Measurements from ENCODE around the gene ELAVL4. TPM values are rescaled to one million over a fixed set of nuclear protein-coding genes. Genes with fewer than 3 reads are reported as not detected.

Gene ELAVL4
- total RNA-seq = not detected

GRCh38 chr1:50108497-50109059, at the start of gene ELAVL4:
ELAVL4 (plus strand) TSS chr1:50108920; CDS start chr1:50109190, 270 bp downstream.
- DNase-seq (ENCODE audit: low spot score) = no peak

DNA sequence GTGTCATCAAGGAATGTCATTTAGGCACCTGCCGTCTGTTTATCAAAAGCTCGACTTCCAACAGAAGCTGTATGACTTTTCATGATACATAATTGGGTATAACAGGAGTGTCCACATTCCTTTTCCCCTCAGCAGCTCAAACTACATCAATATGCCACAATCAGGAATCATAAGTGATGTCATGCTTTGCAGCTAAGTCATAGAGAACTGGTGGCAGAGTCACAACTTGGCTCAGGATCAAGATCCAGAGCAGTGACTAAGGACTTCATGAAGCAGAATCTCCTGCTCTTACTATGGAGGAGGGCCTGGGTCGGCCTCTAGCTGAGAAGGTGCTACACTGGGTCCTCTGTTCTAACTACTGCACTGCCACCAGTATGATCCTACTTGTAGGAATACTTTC, 48.4 kb upstream of the ELAVL4 start:
- DNase-seq (ENCODE audit: low spot score) = no peak

GRCh38 chr1:50066806-50067205, 41.9 kb upstream of the ELAVL4 start:
- DNase-seq (ENCODE audit: low spot score) = no peak

- no peak for DNase-seq (ENCODE audit: low spot score)
These were observed 33.8 kb upstream of the ELAVL4 start for GRCh38 chr1:50074931-50075330.

- DNase-seq (ENCODE audit: low spot score) = no peak
These were observed 31.4 kb upstream of the ELAVL4 start for GRCh38 chr1:50077273-50077672.

- DNase-seq (ENCODE audit: low spot score) = no peak
These were observed 27.7 kb upstream of the ELAVL4 start for GRCh38 chr1:50080904-50081586.

GRCh38 chr1:50084389-50084788, 24.3 kb upstream of the ELAVL4 start:
- DNase-seq (ENCODE audit: low spot score) = no peak

DNA sequence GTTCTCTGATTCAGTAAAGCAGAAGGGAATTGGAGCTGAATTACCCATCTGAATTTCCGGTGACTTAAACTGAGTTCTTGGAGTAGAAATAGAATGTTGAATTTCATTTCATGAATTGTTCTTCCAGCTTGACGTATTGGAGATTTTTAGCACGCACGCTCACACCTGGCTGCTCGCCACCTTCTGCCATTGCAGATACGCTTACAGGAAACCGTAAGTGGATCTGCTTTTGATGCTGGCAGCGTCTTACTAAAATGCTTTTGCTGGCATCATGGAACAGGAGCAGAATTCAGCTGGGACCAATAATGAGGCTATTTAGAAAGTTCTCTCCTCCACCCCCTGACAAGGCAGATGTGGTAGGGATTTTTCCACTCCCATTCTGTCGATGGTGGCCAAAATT, 17.7 kb upstream of the ELAVL4 start:
- DNase-seq (ENCODE audit: low spot score) = no peak

DNA sequence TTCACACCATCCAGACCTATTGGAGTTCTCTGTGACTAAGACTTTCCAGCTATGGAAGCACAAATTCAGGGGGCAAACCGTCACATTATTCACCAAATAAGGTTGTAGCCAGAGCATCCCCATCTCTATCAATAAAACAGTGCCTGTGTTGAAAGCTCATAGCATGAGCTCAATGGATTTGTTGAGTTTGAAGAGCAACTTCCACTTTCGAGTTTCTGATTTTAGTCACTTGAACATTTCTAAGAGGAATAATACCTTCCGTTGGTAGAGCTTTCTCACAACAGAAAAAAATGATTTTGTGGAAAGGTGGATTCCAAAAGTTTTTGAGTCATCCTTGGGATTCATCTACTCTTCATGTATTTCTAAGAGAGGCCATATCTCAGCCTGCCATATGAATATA, 13.0 kb upstream of the ELAVL4 start:
- DNase-seq (ENCODE audit: low spot score) = no peak

DNA sequence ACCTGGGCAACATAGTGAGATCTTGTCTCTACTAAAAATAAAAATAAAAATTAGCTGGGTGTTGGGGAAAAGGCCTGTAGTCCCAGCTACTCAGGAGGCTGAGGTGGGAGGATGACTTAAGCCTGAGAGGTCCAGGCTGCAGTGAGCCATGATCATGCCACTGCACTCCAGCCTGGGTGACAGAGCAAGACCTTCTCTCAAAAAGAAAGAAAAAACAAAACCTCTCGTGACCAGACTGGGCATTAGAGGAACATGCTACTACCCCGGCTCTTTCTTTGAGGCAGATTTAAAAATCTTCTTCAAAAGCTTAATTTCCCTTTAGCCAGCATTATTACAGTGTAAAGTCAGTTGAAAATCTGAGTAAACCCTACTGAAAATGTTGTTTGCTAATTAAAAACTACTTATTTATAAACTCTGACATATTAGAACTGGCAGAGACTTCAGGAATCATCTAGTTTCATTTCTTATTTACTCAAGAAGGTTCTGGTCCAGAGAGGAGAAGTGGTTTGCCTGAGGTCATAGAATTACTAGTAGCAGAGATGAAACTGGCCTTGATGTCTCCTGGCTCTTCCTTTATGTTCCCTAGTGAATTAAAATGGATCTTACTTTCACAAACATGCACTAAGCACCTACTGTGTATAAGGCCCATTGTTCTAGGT, 11.6 kb upstream of the ELAVL4 start:
- DNase-seq (ENCODE audit: low spot score) = no peak

GRCh38 chr1:50097791-50098190, 10.9 kb upstream of the ELAVL4 start:
- no peak for DNase-seq (ENCODE audit: low spot score)

- DNase-seq (ENCODE audit: low spot score) = no peak
These were observed 10.1 kb upstream of the ELAVL4 start for GRCh38 chr1:50098591-50099021.

- no peak for DNase-seq (ENCODE audit: low spot score)
These were observed 9.1 kb upstream of the ELAVL4 start for GRCh38 chr1:50099654-50100053.

- no peak for DNase-seq (ENCODE audit: low spot score)
These were observed 5.1 kb upstream of the ELAVL4 start for GRCh38 chr1:50103615-50104081.

DNA sequence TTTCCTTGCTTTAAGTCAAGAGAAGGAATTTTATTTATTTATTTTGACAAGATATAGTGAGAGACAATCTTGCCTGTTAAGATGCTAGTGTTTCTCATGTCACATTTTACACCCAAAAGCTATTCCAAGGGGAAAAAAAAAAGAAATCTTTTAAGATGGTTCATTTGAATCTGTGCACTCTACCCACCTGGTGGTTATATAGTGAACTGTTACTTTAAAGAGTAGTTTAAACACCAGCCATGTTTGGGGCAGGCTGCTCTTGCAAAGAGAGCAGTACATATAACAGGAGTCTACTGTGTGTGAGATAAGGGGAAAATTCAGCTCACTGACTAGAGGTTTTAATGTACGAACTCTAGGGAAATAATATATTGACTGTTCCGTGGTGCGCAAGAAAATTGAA, 3.3 kb upstream of the ELAVL4 start:
- DNase-seq (ENCODE audit: low spot score) = no peak

DNA sequence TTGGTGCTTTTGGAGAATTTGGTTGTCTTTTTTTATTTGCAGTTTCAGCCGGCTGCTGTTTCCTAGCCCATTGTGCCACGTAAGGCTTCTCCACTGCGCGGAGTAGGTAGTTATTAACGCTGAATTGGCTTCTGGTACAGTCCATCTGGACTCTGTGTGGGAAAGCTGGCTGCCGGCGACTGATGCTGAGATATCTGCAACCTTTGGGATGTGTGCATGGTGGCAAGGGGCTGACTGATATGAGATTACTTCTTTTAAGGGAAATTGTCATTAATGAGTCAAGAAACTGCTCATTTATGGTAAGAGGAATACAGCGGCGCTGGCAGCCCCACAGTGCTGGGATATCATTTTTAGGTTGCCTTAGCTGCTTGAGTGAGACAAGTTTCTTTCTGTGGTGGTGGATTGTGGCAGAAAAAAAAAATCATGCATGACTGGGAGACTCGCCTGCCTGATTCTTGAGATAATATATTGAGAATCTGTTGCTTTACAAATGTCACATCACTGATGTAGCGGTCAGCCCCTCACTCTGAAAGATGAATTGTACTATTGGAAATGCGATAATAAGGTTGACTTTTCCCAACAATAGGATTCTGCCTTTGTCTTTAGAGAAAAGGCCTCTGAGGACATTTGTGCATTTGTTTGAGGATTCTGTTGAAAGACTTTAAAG, 2.5 kb upstream of the ELAVL4 start:
- no peak for DNase-seq (ENCODE audit: low spot score)

GRCh38 chr1:50109116-50109515, 396 bp downstream of the ELAVL4 start:
- DNase-seq (ENCODE audit: low spot score) = no peak

GRCh38 chr1:50109647-50110075, 941 bp downstream of the ELAVL4 start:
- no peak for DNase-seq (ENCODE audit: low spot score)

- DNase-seq (ENCODE audit: low spot score) = no peak
These were observed 1.4 kb downstream of the ELAVL4 start for GRCh38 chr1:50110151-50110550.

GRCh38 chr1:50110656-50111055, 1.9 kb downstream of the ELAVL4 start:
- no peak for DNase-seq (ENCODE audit: low spot score)

- DNase-seq (ENCODE audit: low spot score) = no peak
These were observed 2.8 kb downstream of the ELAVL4 start for GRCh38 chr1:50111503-50111902.

DNA sequence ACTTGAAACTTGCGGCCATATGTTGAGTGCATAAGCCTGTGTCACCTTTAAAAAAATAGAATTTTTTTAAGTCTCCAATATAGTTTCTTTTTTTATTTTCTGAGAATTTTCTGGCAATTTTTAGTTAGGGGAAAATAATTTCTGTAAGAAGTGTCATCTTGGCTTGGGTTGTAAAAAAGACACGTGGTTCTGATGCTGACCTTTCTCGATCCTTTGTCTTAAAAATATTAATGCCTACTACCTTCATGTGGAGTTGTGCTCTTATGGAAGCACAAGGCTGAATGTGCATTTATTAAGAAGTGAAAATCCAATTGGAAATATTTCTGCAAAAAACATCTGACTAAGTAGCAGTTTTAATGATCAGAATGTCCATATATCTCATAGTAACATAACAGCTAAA, 3.5 kb downstream of the ELAVL4 start:
- DNase-seq (ENCODE audit: low spot score) = no peak

DNA sequence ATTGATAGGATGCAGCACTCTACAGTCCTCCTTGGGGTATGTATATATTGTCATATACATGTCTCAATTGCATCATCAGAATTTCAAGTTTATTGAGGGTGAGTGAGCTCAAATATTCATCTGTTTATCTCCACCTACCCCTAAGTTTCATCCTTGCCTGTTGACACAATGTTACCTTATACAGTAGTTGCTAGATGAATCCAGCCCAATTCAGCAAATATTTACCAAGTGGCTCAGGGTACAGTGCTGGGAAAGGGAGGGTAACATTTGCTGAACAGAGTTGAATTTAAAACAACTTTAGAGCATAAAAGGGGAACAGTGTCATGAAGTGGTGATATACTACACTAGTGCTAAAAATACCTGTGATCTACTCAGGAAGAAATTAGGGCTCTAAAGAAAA, 14.4 kb downstream of the ELAVL4 start:
- DNase-seq (ENCODE audit: low spot score) = no peak

Data from ureter (tissue), 1 donor.